Activated T-cell treated with anti-CD3 and anti-CD28 coated beads, Interleukin-2, amount 50 U/mL, for 24 hours (primary cell): Measurements from ENCODE around the gene DLGAP4.
A peak's percentile ranks its signal among the peaks of the same experiment; 100 is the strongest.
"Not testable (repeated sequence)": the region's sequence is repeated elsewhere in the genome, so short reads cannot be mapped to it uniquely, and the experiment has no call there.

Experiments used
- DNase-seq: peaks from one replicate; pipeline ENCODE4 v3.0.0-alpha.2; 2020
- H3K27ac Mint-ChIP-seq: 2 replicates; pipeline ENCODE4 v1.8.0; 2020; ENCODE audit warnings: mild to moderate bottlenecking, mixed read lengths
- H3K27me3 Mint-ChIP-seq: 2 replicates; pipeline ENCODE4 v1.8.0; 2020; ENCODE audit warnings: mixed read lengths
- H3K36me3 Mint-ChIP-seq: 2 replicates; pipeline ENCODE4 v1.8.0; 2020; ENCODE audit warnings: low read depth, mixed read lengths
- H3K4me1 Mint-ChIP-seq: 2 replicates; pipeline ENCODE4 v1.8.0; 2020; ENCODE audit warnings: low read depth, mixed read lengths
- H3K4me3 Mint-ChIP-seq: 2 replicates; pipeline ENCODE4 v1.8.0; 2020; ENCODE audit warnings: mild to moderate bottlenecking, moderate library complexity, mixed read lengths
- H3K9me3 Mint-ChIP-seq: 2 replicates; pipeline ENCODE4 v1.8.0; 2020; ENCODE audit warnings: mixed read lengths

The DLGAP4 gene

GRCh38 chr20:36377348-36378326, 71.5 kb downstream of the DLGAP4 start:
- Mint-ChIP-seq H3K27ac (no peak overlapping the region), H3K27me3 (peaks cover 36% of the 10 kb centered on the region), H3K4me3 (no peak overlapping the region)

DNA sequence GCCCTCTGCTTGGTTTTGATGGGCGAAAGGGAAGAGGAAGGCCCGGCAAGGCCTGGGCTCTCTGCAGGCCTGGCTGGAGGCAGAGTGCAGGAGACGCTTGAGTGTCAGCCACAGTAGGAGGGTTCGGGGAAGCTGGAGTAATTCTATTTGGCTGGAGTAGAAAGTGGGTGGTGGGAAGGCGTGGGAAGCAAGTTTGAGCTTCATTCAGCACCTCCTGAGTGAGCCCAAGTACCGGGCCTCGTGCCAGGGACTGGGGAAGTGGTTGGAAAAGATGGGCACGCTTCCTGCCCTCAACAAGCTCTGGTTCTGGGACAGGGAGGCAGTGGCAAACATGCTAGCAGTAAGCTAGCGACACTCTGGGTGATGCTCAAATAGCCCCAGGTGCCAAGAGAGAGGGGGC, 72.5 kb downstream of the DLGAP4 start:
- Mint-ChIP-seq H3K27me3 (peaks cover 43% of the 10 kb centered on the region), H3K4me3 (no peak overlapping the region), H3K36me3 (no peaks in the 10 kb centered on the region), H3K9me3 (no peaks in the 10 kb centered on the region), H3K27ac (no peak overlapping the region), H3K4me1 (no peaks in the 10 kb centered on the region)
- DNase-seq = no peak

More at GRCh38 chr20:36377348-36378326, 71.5 kb downstream of the DLGAP4 start:
- H3K4me1 Mint-ChIP-seq = no peaks in the 10 kb centered on the region
- H3K36me3 Mint-ChIP-seq = no peaks in the 10 kb centered on the region
- no peak for DNase-seq
- no peaks in the 10 kb centered on the region for H3K9me3 Mint-ChIP-seq

DNA sequence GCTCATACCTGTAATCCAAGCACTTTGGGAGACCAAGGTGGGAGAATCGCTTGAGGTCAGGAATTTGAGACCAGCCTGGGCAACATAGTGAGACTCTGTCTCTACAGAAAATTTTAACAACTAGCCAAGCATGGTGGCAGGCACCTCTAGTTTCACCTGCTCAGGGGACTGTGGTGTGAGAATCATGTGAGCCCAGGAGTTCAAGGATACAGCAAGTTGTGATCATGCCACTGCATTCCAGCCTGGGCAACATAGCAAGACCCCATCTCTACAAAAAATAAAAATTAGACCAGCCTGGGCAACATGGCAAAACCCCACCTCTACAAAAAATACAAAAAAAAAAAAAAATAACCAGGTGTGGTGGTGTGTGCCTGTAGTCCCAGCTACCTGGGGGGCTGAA, 73.8 kb downstream of the DLGAP4 start:
- H3K36me3 Mint-ChIP-seq, H3K4me1 Mint-ChIP-seq, H3K9me3 Mint-ChIP-seq, H3K27ac Mint-ChIP-seq, H3K4me3 Mint-ChIP-seq, DNase-seq: not testable (repeated sequence)
- H3K27me3 Mint-ChIP-seq = peaks cover 41% of the 10 kb centered on the region

DNA sequence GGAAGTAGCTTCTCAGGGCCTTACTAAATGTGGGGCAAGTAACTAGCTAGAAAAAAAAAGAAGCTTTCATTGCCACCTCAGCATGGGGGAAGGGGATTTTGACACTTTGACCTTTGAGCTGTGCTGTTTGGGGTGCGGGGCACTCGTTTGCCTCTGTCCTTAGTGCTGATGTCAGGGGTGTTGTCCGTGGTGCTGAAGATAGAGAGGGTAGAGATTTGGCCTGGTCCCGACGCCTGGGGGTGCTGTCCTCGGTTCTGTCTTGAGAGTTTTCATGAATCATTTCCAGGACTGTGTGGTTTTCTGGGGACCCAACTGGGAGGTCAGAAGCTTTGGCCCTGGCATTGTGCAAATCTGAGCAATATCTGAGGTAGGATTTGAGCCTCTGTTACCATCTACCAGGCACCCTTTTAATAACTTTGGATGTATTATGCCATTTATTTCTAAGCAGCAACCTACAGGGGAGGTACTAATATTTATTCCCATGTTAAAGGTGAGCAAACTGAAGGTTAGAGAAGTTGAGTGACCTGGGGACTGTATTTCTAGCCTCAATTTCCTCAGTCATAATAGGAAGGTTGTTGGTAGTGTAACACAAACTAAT, 78.0 kb downstream of the DLGAP4 start:
- no peaks in the 10 kb centered on the region for H3K36me3 Mint-ChIP-seq
- no peaks in the 10 kb centered on the region for H3K9me3 Mint-ChIP-seq
- no peak overlapping the region for H3K27ac Mint-ChIP-seq
- peaks cover 18% of the 10 kb centered on the region for H3K27me3 Mint-ChIP-seq
- no peaks in the 10 kb centered on the region for H3K4me1 Mint-ChIP-seq
- H3K4me3 Mint-ChIP-seq = no peak overlapping the region
- DNase-seq = peak; percentile 40

GRCh38 chr20:36385503-36385902, 79.4 kb downstream of the DLGAP4 start:
- Mint-ChIP-seq H3K27me3 (peaks cover 13% of the 10 kb centered on the region), H3K27ac (no peak overlapping the region), H3K4me3 (no peak overlapping the region), H3K4me1 (no peaks in the 10 kb centered on the region), H3K36me3 (no peaks in the 10 kb centered on the region), H3K9me3 (no peaks in the 10 kb centered on the region)
- no peak for DNase-seq

DNA sequence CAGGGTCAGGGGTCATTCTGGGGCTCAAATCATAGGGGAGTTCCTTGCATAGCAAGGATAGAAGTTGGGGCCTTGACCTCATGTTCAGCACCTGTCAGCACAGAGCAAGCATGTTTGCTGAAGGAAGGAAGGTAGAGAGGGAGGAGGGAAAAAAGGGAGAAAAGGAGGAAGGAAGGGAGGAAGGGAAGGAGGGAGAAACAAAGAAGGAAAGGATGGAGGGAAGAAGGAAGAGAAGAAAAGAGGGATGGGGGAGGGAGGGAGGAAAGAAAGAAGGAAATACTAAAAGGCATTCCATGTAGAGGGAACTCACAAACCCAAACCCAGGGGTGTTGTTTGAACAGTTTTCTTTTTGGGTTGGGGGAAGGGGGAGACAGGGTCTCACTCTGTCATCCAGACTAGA, 80.1 kb downstream of the DLGAP4 start:
- no peak overlapping the region for H3K4me3 Mint-ChIP-seq

DNA sequence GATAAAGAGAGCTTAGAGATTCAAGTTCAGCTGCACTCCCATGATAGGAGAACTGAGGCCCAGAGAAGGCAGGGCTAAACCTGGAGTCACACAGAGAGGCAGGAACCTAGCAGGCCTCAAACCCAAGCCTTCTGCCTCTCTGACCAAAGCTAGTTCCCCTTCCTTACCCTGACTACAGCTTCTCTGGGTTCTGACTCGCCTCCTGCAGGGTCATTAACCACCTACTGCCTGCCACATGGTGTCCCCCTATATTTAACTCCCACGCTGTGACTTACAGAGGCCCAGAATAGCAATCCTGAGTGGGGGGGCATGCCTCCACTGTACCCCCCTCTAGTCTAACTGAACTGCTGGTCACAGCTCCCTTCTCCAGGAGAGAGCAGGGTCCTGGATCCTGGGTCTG, 84.1 kb downstream of the DLGAP4 start:
- Mint-ChIP-seq H3K9me3 (no peaks in the 10 kb centered on the region), H3K4me1 (no peaks in the 10 kb centered on the region), H3K4me3 (no peak overlapping the region), H3K27me3 (peaks cover 3% of the 10 kb centered on the region), H3K36me3 (no peaks in the 10 kb centered on the region), H3K27ac (no peak overlapping the region)
- no peak for DNase-seq

More for the DNA sequence above, 80.1 kb downstream of the DLGAP4 start:
- DNase-seq = no peak
- H3K36me3 Mint-ChIP-seq = no peaks in the 10 kb centered on the region
- no peak overlapping the region for H3K27ac Mint-ChIP-seq
- H3K9me3 Mint-ChIP-seq = no peaks in the 10 kb centered on the region
- H3K27me3 Mint-ChIP-seq = peaks cover 13% of the 10 kb centered on the region
- H3K4me1 Mint-ChIP-seq = no peaks in the 10 kb centered on the region

DNA sequence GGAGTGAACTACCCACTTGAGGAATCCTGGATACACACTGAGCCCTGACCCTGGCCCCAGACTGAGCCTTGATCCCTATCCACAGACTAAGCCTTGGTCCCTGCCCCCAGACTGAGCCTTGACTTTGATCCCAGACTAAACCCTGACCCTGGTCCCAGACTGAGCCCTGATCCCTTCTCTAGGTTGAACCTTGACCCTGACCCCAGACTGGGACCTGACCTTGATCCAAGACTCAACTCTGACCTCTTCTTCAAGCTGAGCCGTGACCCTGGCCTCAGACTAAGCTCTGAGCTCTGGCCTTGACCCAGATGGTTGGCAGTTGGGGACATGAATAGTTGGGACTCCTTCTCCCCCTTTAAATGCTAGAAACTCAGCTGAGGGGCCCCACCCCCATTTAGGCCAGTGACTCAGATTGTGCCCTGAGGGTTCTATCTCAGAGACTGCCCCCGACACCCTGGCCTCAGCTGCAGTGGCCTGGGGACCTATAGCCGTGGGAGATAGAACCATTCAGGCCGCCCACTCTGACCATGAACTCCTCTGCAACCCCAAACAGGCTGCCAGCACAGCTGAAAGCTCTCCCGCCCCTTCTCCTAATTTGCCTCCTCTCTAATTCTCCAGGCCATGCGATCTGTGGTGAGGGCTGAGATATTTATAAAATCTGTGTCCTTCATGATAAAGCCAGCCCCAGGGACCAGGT, 84.7 kb downstream of the DLGAP4 start:
- peaks cover 3% of the 10 kb centered on the region for H3K27me3 Mint-ChIP-seq
- DNase-seq = no peak
- H3K27ac Mint-ChIP-seq = no peak overlapping the region
- H3K4me1 Mint-ChIP-seq = no peaks in the 10 kb centered on the region
- H3K4me3 Mint-ChIP-seq = no peak overlapping the region
- H3K36me3 Mint-ChIP-seq = no peaks in the 10 kb centered on the region
- H3K9me3 Mint-ChIP-seq = no peaks in the 10 kb centered on the region

DNA sequence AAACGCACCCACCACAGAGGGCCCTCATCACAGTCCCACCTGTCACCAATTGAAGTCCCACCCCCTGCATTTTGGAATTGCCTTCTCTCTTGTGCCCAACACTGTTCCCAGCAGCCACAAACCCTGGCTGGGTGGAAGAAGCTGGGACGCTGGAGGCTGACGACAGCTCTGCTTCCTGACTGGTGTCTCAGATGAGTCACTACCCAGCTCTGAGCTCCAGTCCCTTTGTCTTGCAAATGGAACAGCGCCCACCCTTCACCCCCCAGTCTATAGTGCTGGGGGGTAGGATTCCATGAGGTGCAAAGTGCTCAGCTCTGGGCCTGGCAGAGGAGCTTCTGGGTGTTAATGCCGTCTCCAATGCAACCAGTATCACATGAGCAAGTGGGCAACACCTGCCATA, 85.3 kb downstream of the DLGAP4 start:
- no peak overlapping the region for H3K4me3 Mint-ChIP-seq
- H3K36me3 Mint-ChIP-seq = no peaks in the 10 kb centered on the region
- H3K9me3 Mint-ChIP-seq = no peaks in the 10 kb centered on the region
- no peak overlapping the region for H3K27ac Mint-ChIP-seq
- peaks cover 3% of the 10 kb centered on the region for H3K27me3 Mint-ChIP-seq
- H3K4me1 Mint-ChIP-seq = no peaks in the 10 kb centered on the region
- DNase-seq = no peak

- DNase-seq = no peak
- H3K4me1 Mint-ChIP-seq = no peaks in the 10 kb centered on the region
- H3K27ac Mint-ChIP-seq = no peak overlapping the region
- H3K36me3 Mint-ChIP-seq = no peaks in the 10 kb centered on the region
- H3K9me3 Mint-ChIP-seq = no peaks in the 10 kb centered on the region
- peaks cover 3% of the 10 kb centered on the region for H3K27me3 Mint-ChIP-seq
- H3K4me3 Mint-ChIP-seq = no peak overlapping the region
Observed at GRCh38 chr20:36391955-36392354, 85.8 kb downstream of the DLGAP4 start.

DNA sequence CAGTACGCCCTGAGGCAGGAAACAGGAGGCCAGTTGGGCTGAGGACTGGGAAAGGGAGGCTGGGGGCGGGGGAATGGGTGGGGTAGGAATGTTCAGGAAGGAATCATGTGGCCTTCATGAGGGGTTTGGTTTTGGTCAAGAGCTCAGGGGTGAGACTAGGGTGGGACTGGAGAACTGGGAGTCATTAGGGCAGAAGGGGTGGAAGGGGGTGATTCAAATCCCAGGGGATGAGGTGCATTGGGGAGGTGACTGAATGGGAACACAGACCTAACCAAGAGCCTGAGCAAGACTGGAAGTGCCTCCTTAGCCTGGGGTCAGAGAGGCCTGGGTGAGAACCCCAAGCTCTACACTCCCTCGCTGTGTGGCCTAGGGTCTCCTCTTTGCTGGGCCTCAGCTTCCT, 86.8 kb downstream of the DLGAP4 start:
- no peak overlapping the region for H3K4me3 Mint-ChIP-seq
- H3K27ac Mint-ChIP-seq = no peak overlapping the region
- DNase-seq = no peak
- H3K4me1 Mint-ChIP-seq = no peaks in the 10 kb centered on the region
- no peaks in the 10 kb centered on the region for H3K9me3 Mint-ChIP-seq
- H3K27me3 Mint-ChIP-seq = peaks cover 3% of the 10 kb centered on the region
- no peaks in the 10 kb centered on the region for H3K36me3 Mint-ChIP-seq

- Mint-ChIP-seq H3K36me3 (no peaks in the 10 kb centered on the region), H3K27ac (no peak overlapping the region), H3K4me1 (no peaks in the 10 kb centered on the region), H3K9me3 (no peaks in the 10 kb centered on the region), H3K4me3 (no peak overlapping the region), H3K27me3 (peaks cover 5% of the 10 kb centered on the region)
- no peak for DNase-seq
Observed at GRCh38 chr20:36394340-36394965, 88.3 kb downstream of the DLGAP4 start.

DNA sequence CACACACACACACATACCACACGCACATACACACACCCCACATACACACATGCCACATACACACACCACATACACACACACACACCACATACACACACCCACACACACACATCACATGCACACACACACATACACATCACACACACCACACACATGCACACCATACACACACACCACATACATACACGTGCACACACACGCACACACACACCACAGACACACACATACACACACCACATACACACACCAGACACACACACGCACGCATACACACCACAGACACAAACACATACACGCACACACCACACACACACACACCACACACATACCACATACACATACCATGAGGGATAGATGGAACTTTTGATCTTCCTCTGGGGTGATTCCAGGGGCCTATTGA, 90.2 kb downstream of the DLGAP4 start:
- Mint-ChIP-seq H3K4me1 (peaks cover 2% of the 10 kb centered on the region), H3K9me3 (no peaks in the 10 kb centered on the region), H3K27me3 (peaks cover 16% of the 10 kb centered on the region), H3K4me3 (no peak overlapping the region), H3K27ac (no peak overlapping the region), H3K36me3 (no peaks in the 10 kb centered on the region)
- no peak for DNase-seq

DNA sequence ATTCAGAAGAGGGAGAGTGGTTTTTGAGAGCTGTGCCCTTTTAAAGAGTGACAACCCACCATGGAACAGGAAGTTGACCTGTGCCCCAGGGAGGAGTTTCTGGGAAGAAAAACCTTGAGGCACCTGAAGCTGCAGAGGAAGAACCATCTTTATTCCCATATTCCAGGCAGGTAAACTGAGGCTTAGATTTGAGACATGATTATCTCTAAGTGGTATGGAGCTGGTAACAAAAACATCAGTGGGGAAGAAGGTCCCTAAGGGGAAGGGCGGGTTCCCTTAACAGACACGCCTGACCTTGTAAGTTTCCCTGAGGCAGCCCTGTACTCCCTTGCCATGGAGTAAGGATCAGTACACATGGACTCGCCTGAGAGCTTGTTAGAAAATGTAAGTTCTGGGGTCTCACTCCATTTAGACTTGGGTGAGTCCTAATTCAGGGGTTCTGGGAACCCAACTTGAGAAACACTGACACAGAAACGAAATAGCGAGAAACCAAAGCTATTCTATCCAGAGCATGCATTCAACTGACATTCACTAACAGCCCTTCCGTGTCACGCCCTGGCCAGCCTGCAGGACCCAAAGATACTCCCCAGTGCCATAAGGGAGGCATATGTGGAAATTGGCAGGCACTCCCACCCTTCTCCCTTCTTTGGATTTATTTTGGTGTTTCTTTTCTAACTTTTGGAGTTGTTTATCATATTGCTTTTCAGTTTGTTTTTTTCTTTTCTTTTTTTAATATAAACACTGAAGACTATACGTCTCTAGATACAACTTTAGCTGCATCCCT, 90.9 kb downstream of the DLGAP4 start:
- Mint-ChIP-seq H3K36me3 (no peaks in the 10 kb centered on the region), H3K27me3 (peaks cover 23% of the 10 kb centered on the region), H3K4me3 (no peak overlapping the region), H3K27ac (no peak overlapping the region), H3K9me3 (no peaks in the 10 kb centered on the region), H3K4me1 (peaks cover 2% of the 10 kb centered on the region)
- DNase-seq = no peak
